Retinal pigment epithelial cell (primary cell): Measurements from ENCODE around the gene SNRNP200.
"Not testable (repeated sequence)": the region's sequence is repeated elsewhere in the genome, so short reads cannot be mapped to it uniquely, and the experiment has no call there.

Source experiments
- DNase-seq: peaks from one replicate; pipeline ENCODE4 v3.0.0-alpha.2; 2010; ENCODE audit warnings: low read depth
- H3K4me3 ChIP-seq: 2 replicates; pipeline ENCODE4 v1.5.1; 2011; ENCODE audit warnings: mild to moderate bottlenecking, low read length, control low read depth, moderate library complexity
- CTCF ChIP-seq: conservative IDR thresholded peaks from 2 replicates; pipeline ENCODE4 v1.5.1; 2011; ENCODE audit warnings: low read depth, low read length, control low read depth, inconsistent platforms

SNRNP200 gene

GRCh38 chr2:96306370-96306769 is 1.0 kb upstream of the SNRNP200 start:
- DNase-seq, result no peak
- peak overlapping the region; percentile 99 for H3K4me3 ChIP-seq
- no peak for TF ChIP-seq CTCF

- no peak for TF ChIP-seq CTCF
- DNase-seq, result no peak
- H3K4me3 ChIP-seq, result peak overlapping the region; percentile 99
These were observed 598 bp upstream of the SNRNP200 start for GRCh38 chr2:96305979-96306308.

GRCh38 chr2:96304606-96305005 is 740 bp downstream of the SNRNP200 start:
- TF ChIP-seq CTCF, result no peak
- H3K4me3 ChIP-seq, result peak overlapping the region; percentile 99
- no peak for DNase-seq

GRCh38 chr2:96301865-96302264 is 3.5 kb downstream of the SNRNP200 start:
- no peak overlapping the region for H3K4me3 ChIP-seq
- no peak for DNase-seq
- TF ChIP-seq CTCF, result no peak

- H3K4me3 ChIP-seq, result no peak overlapping the region
- DNase-seq, result no peak
- TF ChIP-seq CTCF, result no peak
These were observed 8.4 kb downstream of the SNRNP200 start for GRCh38 chr2:96296925-96297324.

- DNase-seq, H3K4me3 ChIP-seq: not testable (repeated sequence)
These were observed 11.1 kb downstream of the SNRNP200 start for GRCh38 chr2:96294271-96294670.

- no peak overlapping the region for H3K4me3 ChIP-seq
- DNase-seq, result no peak
- no peak for TF ChIP-seq CTCF
These were observed 13.6 kb downstream of the SNRNP200 start for GRCh38 chr2:96291751-96292150.

GRCh38 chr2:96287273-96287856 is 18.0 kb downstream of the SNRNP200 start:
- DNase-seq, result no peak
- no peak for TF ChIP-seq CTCF
- H3K4me3 ChIP-seq, result no peak overlapping the region
